Fibroblast of mammary gland (primary cell): ENCODE measurements around the gene BPIFB2.
"Not testable (repeated sequence)": the region's sequence is repeated elsewhere in the genome, so short reads cannot be mapped to it uniquely, and the experiment has no call there.

ENCODE experiments used
- DNase-seq: peaks from one replicate; pipeline ENCODE4 v3.0.0-alpha.2; 2010; ENCODE audit warnings: low read depth
- H3K4me3 ChIP-seq: 2 replicates; pipeline ENCODE4 v1.5.1; 2011; ENCODE audit warnings: low read depth, mild to moderate bottlenecking, low read length, moderate library complexity; ENCODE audit not compliant: control insufficient read depth
- CTCF ChIP-seq: conservative IDR thresholded peaks from 2 replicates; pipeline ENCODE4 v1.5.1; 2011; ENCODE audit warnings: low read depth, low read length, inconsistent platforms; ENCODE audit not compliant: control insufficient read depth, insufficient read depth

The BPIFB2 gene

GRCh38 chr20:33034901-33035492 is 27.5 kb downstream of the BPIFB2 start:
- no peak for TF ChIP-seq CTCF
- no peak for DNase-seq
- no peak overlapping the region for H3K4me3 ChIP-seq

GRCh38 chr20:33037456-33037855 is 30.0 kb downstream of the BPIFB2 start:
- no peak for DNase-seq
- H3K4me3 ChIP-seq = no peak overlapping the region
- no peak for TF ChIP-seq CTCF

GRCh38 chr20:33038243-33038642 is 30.7 kb downstream of the BPIFB2 start:
- no peak for TF ChIP-seq CTCF
- H3K4me3 ChIP-seq = no peak overlapping the region
- DNase-seq = no peak

- DNase-seq = no peak
- TF ChIP-seq CTCF = no peak
These were observed 34.9 kb downstream of the BPIFB2 start for GRCh38 chr20:33042430-33042829.

DNA sequence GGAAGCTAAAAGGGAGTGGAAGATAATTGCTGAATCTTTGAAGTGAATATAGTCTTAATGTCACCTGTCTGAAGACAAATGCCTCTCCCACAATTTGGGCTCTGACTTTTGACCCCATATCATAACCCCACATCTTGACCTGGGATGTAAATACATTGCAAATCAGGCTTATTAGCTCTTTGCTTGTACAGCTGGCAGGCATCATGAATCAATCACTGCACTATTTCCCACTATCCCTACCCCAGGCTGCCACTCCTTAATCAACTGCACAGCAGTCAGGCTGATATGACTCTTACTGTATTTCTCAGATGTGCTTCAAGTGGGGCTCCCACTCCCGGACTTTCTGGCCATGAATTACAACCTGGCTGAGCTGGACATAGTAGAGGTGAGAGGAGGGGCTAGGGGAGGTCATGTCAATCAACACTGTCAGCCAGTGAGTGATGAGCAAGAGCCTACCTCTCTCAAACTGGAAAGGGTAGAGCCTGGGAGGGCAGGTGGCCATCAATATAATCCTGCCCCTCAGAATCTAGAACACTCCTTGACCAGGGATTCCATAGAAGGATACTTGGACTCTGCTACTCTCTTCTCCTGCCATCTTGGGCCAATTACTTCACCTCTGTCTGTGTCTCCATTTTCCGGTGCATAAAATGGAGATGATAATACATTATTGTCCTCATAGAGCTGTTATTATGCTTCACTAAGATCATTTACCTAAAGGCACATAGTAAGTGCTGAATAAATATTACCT is 35.7 kb downstream of the BPIFB2 start:
- no peak for TF ChIP-seq CTCF
- DNase-seq = no peak
- no peak overlapping the region for H3K4me3 ChIP-seq

More at GRCh38 chr20:33042430-33042829, 34.9 kb downstream of the BPIFB2 start:
- H3K4me3 ChIP-seq = no peak overlapping the region

- no peak for TF ChIP-seq CTCF
- no peak overlapping the region for H3K4me3 ChIP-seq
- DNase-seq = no peak
These were observed 36.3 kb downstream of the BPIFB2 start for GRCh38 chr20:33043731-33044181.

- not testable (repeated sequence) for H3K4me3 ChIP-seq, DNase-seq
These were observed 37.7 kb downstream of the BPIFB2 start for GRCh38 chr20:33045129-33045721.
